ENCODE measurements around the gene MTMR3. TPM values are rescaled to one million over a fixed set of nuclear protein-coding genes. Genes with fewer than 3 reads are reported as not detected.
"Not testable (repeated sequence)": the region's sequence is repeated elsewhere in the genome, so short reads cannot be mapped to it uniquely, and the experiment has no call there.

Gene MTMR3
- total RNA-seq: 10 to 100 TPM; 29.8 to 34.8 TPM
- long read RNA-seq, full-length matches to known transcripts: 3 of 10 reads
- long read RNA-seq, partial matches to known transcripts: 1 of 10 reads
- long read RNA-seq, other reads (novel, unspliced or antisense): 6 of 10 reads

DNA sequence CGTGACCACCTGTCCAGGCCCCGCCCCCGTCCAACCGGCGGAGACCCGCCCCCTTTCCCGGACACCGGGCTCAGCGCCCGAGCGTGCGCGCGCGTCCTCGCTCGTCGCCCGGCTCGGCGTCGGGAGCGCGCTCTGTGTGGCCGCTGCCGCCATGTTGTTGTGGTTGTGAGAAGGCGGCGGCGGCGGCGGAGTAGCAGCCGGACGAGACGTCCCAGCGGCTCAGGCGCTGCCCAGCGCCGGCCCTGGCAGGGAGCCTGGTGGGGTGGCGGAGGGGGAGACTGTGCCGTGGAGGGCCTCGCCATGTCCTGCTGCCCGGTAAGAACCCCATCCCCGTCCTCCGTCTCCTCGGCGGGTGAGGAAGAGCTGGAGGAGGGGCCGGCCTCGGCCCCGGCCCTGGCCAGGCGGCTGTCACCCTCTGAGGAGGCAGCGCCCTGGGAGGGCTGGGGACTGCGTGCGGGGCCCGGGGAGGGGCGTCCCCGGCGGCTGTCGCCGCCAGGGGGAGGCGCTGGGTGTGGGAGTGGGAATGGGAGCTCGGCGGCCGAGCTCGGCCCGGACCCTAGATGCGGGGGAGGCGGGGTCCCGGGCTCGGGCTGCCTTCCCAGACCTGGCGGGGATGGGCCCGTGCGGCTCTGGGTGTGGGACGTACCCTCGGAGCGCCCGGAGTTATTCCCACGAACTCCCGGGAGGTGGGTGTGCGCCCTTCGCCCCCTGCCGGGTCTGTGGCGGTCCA, at the start of gene MTMR3:
TSS of gene MTMR3 (plus strand) at position 130 of the 730 bp plus-strand sequence. CDS start 87,886 bp downstream, outside the sequence.
- ATAC-seq (peak; percentile 93 to 96), DNase-seq (peak; percentile 95)
- intact Hi-C loops (cut with DNase I): loop anchor here in 1 of 2 donors (10.0 kb wide), 1 partner anchor 122 kb away; no protein-coding TSS in a partner anchor

DNA sequence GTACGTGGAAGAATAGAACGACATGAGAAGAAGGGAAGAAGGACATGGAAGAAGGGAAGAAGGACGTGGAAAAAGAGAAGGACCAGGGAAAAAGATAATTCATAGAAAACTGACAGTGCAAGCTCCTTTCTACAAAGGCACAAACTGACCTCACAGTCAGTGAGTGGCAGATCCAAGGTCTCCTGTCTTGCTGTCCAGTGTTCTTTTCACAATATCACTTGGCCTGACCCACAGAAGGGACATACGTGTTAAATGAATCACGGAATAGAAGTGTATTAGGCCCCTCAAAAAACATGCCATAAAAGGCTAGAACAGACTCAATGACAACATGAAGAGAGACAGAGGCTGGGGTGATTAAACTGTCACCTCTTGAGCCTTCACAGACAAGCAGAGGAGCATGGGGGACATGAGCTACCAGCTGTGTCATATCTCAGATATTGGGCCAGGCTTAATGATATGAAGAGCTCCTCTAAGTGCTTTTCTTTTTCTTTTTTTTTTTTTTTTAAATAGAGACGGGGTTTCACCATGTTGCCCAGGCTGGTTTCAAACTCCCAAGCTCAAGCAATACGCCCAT, 49.5 kb upstream of the MTMR3 start:
- intact Hi-C loops (cut with DNase I): loop anchor here in 1 of 2 donors (10.0 kb wide), 1 partner anchor 59 kb away; no protein-coding TSS in a partner anchor

DNA sequence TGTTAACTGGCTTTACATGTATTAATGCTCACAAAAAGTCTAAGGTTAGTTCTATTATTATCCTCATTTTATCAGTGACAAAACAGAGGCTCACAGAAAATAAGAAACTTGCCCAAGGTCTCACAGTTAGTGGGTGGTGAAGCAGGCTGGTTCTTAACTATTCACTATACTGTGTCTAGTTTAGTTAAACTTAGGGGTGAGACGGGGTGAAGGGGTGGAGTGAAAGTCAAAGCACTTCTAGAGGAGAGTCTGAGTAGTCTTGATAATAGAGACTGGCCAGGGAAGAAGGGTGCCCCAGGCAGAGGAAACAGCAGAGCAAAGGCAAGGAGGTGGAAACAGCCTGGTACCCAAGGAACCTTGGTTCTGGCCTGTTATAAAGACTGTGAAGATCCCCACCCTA, 48.9 kb upstream of the MTMR3 start:
- DNase-seq (no peak), ATAC-seq (no peak)
- intact Hi-C loops (cut with DNase I): loop anchor here in 1 of 2 donors (10.0 kb wide), 1 partner anchor 59 kb away; no protein-coding TSS in a partner anchor

More for the DNA sequence above, 49.5 kb upstream of the MTMR3 start:
- ATAC-seq (peak; percentile 6 to 12), DNase-seq (no peak)

DNA sequence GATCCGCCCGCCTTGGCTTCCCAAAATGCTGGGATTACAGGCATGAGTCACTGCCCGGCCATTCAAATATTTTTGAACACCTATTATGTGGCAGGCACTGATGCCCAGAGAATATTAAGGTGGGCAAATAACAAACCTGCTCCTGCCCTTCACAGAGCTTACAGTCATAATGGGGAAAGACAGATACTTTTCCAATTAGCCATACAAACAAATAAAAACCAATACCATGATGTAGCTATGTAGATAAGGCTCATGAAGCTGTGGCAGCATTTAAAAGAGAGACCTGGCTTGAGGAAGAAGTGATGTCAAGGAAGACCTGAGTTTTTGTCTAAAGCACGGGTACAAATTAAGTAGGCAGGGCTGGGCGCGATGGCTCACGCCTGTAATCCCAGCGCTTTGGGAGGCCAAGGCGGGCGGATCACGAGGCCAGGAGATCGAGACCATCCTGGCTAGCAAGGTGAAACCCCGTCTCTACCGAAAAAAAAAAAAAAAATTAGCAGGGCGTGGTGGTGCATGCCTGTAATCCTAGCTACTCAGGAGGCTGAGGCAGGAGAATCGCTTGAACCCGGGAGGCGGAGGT, 46.1 kb upstream of the MTMR3 start:
- intact Hi-C loops (cut with DNase I): loop anchor here in 1 of 2 donors (10.0 kb wide), 1 partner anchor 62 kb away; no protein-coding TSS in a partner anchor
- ATAC-seq, DNase-seq: not testable (repeated sequence)

DNA sequence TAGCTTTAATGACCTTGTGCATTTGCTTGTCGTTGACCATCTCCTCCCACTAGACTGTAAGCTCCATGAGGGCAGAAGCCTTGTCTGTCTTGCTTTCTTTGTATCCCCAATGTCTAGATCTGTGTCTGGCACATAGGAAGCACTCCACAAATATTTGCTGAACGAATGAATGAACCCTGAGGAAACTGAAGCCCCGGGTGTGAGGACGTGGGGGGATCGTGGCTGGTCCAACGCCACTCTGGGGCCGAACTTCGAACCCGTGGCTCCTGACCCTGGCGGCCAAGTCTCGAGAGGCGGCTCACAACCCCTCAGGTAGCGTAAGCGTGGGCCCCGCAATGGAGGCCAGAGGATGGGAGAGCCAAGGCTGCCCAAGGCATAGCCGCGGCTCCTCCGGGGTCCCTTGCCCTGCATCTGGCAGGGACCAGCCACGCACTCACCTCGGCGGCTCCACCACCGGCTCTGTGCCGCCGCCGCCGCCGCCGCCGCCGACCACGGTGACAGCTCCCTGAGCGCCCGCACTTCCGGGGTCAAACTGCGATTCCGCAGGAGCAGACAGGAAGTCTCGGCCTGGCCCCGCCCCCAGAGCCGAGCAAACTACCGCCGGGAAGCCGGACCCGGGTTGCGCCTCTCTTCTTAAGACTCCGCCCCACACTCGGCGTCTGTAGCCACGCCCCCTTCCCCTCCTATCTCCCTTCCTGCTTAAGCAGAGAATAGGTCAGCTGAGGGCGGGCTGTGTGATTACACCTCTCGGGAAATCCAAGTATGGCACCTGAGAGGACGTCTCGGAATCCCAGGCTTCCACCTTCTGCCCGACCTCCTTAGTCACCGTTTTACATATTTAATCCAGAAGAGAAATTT, 45.0 kb upstream of the MTMR3 start, which contains the start of gene ASCC2:
TSS of gene ASCC2 (minus strand) at position 534 of the 858 bp plus-strand sequence. CDS start 5,949 bp downstream, outside the sequence.
- DNase-seq (peak; percentile 100), ATAC-seq (peak; percentile 98 to 99)
- intact Hi-C loops (cut with DNase I): loop anchor here in 1 of 2 donors (10.0 kb wide), 1 partner anchor 63 kb away; no protein-coding TSS in a partner anchor

DNA sequence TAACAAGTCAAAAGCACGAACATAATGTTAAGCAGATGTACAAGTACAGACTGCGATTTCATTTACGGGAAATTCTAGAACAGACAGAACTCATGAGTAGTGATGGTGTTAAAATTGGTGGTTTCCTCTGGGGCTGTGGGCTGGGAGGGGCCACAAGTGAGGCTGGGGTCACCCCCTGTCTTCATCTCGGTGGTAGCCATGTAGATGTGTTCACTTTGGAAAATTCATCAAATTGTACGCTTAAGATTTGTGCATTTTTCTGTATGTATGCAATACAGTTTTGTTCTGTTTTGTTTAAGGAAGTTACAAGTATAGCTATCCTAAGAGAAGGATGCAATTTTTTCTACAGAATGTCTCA, 44.4 kb upstream of the MTMR3 start:
- ATAC-seq (peak in 1 of 2 donors; percentile 2), DNase-seq (no peak)
- intact Hi-C loops (cut with DNase I): loop anchor here in 1 of 2 donors (10.0 kb wide), 1 partner anchor 64 kb away; no protein-coding TSS in a partner anchor

DNA sequence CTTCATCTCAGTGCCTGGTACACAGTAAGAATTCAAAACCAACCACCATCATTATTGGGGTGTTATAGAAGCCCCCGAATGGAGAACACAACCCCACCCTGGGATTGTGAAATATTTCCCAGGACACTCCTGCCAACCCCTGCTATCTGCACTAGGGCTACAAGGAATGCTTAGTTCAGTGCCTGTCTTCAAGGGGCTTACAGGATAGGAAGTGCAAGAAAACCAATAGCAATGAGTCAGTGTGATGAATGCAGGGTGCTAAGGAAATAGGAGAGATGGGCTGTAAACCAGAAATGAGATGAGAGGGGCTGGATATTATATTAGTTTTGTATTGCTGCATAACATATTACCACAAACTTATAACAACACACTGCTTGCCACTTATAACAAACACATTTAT, 43.9 kb upstream of the MTMR3 start:
- ATAC-seq (no peak), DNase-seq (no peak)
- intact Hi-C loops (cut with DNase I): loop anchor here in 1 of 2 donors (10.0 kb wide), 1 partner anchor 64 kb away; no protein-coding TSS in a partner anchor

DNA sequence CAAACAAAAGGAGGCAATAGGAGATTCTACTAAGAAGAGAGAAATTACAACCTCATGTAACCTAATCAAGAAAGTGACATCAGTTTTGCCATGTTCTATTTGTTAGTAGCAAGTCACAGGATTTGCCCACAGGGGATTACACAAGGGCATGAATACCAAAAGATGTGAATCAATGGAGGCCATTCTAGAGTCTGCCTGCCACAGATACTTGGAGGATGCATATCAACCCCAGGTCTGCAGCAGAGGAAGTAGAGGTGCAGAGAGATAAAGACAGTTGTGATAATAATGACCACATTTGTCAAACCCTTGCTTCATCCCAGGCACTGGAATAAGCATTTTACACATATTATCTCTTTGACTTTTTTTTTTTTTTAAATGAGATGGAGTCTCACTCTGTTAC, 42.5 kb upstream of the MTMR3 start:
- ATAC-seq (no peak), DNase-seq (no peak)
- intact Hi-C loops (cut with DNase I): no loop called here

DNA sequence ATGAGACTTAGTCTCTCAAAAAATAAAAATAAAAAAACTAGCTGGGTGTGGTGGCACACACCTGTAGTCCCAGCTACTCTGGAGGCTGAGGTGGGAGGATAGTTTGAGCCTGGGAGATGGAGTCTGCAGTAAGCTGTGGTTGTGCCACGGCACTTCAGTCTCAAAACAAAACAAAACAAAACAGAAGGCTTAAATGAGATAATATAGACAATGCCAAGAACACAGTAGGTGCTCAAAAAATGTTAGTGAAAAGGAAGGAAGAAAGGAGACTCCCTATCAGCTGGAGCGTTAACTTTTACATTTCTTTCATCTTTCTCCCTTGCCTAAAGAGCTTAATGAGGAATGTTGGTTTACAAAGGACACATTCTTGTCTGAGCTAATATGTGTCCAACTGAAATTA, 40.8 kb upstream of the MTMR3 start:
- intact Hi-C loops (cut with DNase I): no loop called here
- DNase-seq: no peak
- no peak for ATAC-seq

DNA sequence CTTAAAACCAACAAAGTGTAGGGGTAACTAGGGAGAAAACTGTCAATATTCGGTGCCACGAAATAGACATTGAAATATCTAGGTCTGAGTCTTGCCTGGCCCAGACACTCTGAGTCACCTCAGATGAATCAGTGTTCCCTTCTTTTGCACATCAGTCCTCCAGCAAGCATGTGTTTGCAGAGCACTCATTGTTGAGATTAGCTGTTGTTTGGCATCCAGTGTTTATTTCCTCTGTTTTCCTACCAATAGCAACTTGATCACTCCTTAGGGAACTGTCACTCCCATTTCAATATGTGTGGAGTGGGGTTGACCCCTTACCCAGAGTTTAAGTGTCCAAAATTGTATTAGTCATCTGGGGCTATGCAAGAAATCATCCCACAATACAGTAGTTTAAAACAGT, 40.2 kb upstream of the MTMR3 start:
- no peak for DNase-seq
- intact Hi-C loops (cut with DNase I): no loop called here
- peak; percentile 25 to 67 for ATAC-seq

DNA sequence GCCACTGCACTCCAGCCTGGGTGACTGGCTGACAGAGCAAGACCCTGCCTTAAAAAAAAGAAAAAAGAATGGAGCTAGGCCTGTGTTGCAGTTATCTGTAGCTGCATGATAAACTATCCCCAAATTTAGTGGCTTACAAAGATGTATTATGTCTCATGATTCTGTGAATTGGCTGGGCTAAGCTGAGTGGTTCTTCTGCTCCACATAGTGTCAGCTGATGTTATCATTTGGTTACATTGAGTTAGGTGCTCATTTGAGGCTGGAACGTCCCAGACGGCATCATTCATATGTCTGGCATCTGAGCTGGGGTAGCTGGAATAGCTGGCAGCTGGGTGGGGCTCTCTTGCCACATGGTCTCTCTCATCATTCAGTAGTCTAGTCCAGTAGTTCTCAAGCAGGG, 36.7 kb upstream of the MTMR3 start:
- ATAC-seq (no peak), DNase-seq (no peak)
- intact Hi-C loops (cut with DNase I): no loop called here

DNA sequence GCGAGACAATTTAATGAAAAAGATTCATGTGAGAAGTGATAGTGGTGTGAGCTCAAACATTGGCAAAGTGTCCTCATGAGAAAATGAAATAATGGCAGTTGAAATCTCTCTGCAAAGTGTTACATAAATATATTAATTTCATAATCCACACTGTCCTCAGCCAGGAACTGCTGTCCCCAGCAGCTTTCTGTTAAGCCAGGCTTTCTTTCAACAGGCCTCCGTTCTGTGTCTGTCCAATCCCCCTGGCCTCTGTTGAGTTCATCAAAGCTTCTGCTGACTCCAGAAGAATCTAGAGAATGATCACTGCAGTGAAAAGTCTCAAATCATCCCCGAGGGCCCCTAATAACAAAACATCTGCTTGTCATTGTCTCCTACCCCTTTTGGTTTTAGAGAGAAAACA, 34.9 kb upstream of the MTMR3 start:
- ATAC-seq (peak in 1 of 2 donors; percentile 82), DNase-seq (no peak)
- intact Hi-C loops (cut with DNase I): no loop called here

DNA sequence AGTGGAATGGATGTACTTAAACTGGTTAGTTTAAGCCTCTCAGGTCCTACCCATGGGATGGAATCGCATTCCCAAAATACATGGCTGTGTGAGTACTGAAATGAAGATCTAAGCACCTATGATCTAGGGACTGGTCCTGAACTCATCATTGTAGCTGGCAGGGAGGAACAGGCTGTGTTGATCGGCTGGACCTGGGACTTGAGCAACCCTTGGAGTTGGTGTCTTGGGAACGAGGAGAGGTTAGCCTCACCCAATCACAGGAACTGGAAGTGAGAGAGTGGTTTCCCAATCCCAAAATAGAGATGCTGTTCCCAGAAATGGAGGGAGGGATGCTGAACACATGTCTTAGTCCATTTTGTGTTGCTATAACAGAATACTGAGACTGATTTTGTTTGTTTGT, 28.5 kb upstream of the MTMR3 start:
- ATAC-seq: no peak
- intact Hi-C loops (cut with DNase I): no loop called here
- no peak for DNase-seq

DNA sequence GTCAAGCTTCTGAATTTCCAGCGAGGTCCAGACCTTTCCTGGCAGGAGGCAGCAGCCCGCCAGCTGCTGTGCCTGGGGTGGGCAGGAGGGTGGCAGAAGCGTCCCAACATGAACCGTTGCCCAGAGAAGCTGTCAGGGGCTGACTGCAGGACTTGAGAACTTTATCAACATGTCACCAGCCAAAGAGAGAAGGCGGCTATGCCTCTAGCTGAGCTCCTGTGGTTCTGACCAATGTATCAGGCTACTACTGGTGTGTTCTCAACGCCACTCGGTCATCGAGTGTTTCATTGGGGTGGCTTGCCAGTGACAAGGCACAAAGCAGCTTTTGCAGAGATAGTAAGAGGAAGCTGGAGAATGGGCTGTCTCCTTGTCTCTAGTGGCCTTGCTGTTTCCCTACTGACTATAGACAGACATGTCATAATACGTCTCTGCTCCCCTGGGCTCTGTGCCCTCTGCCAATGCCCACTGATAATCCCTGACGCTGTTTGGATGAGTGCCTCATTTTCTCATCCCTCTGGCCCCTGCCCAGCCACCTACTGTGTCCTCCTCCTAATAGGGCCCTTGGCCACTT, 27.3 kb upstream of the MTMR3 start:
- ATAC-seq: peak; percentile 94 to 96
- peak; percentile 71 for DNase-seq
- intact Hi-C loops (cut with DNase I): no loop called here

DNA sequence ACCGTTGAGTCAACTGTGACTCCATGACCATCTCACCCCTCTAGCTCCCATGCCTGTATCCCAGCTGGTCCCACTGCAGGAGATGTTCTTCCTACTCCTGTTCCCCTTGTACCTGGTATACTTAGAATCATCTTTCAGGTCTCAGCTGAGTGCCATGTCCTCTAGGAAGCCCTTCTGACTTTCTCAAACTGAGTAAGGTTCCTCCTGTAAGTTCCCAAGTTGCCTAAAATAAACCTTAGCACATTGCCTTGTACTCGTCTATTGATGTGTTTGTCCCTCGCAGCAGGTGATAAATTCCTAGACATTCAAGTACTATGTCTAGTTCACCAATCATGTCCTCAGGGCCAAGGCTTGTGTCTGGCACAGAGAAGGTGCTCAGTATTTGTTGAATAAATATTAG, 26.5 kb upstream of the MTMR3 start:
- ATAC-seq (no peak), DNase-seq (no peak)
- intact Hi-C loops (cut with DNase I): no loop called here

DNA sequence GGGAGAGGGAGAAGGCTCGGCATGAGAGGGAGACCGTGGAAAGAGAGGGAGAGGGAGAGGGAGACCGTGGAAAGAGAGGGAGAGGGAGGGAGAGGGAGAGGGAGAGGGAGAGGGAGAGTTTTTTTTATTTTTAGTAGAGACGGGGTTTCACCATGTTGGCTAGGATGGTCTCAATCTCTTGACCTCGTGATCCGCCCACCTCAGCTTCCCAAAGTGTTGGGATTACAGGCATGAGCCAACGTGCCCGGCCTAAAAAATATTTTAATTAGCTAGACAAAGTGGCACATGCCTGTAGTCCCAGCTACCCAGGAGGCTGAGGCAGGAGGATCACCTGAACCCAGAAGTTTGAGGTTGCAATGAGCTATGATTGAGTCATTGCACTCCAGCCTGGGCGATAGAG, 23.9 kb upstream of the MTMR3 start:
- ATAC-seq; DNase-seq; intact Hi-C loops (cut with DNase I): not testable (repeated sequence)

DNA sequence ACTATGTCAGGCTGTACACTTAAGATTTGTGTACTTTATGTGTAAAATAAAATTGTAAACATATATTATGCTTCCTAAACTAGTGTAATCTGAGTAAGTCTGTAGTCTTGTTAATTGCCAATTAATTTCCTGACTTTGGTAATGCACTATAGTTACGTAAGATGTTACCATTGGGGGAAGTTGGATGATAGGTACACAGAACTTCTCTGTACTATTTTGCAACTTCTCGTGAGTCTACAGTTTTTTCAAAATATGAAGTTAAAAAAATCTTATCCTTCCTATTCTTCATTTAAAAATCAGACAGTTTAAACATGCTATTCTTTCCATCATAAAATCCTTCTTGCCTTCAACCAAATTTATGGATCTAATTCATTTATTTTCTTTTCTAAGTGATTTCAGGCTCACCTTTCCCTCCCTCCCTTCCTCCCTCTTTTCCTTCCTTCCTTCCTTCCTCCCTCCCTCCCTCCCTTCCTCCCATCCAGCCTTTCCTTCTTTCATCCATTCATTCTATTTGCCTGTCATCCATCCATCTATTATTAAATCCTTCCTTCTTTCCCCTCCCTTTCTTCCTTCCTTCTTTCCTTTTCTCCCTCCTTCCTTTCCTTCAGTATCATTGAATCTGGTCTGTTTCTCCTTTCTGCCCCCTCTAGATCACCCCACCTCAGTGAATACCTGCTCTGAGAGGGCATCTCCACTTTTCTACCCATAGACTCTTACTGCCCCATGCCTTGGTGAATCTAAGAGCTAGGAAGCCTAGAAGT, 22.8 kb upstream of the MTMR3 start:
- intact Hi-C loops (cut with DNase I): no loop called here
- DNase-seq (no peak), ATAC-seq (no peak)

Data from left cardiac atrium (tissue), 4 donors.